HG03139 (cell line): ENCODE data around the gene GLT8D2.

Source experiments
- ATAC-seq: cut with Tn5 transposase; IDR thresholded peaks from one replicate; pipeline ENCODE4 v1.9.1; 2021; ENCODE audit not compliant: unreplicated experiment

The GLT8D2 gene

DNA sequence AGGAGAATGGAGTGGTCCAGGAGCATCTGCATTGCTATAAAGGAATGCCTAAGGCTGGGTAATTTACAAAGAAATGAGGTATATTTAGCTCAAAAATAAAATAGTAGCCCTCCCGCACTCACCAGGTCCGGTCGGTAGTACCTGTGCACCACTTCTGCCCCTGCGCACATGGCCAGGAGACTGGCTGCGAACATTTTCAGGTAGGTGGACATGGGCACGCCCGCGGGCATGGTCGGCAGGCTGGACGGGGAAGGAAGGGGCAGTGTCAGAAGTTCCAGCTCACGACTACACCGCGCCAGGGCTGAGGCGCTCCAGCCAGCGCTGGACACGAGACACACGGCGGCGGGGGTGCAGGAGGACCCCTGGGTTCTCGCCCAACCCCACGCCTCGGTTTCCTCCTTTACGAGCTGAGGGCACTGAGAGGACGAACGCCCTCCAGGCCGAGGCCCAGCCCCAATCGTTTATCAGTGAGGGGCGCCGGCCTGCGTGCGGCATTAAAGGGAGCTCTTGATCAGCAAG, 93.4 kb downstream of the GLT8D2 start:
- ATAC-seq: peak; percentile 21

DNA sequence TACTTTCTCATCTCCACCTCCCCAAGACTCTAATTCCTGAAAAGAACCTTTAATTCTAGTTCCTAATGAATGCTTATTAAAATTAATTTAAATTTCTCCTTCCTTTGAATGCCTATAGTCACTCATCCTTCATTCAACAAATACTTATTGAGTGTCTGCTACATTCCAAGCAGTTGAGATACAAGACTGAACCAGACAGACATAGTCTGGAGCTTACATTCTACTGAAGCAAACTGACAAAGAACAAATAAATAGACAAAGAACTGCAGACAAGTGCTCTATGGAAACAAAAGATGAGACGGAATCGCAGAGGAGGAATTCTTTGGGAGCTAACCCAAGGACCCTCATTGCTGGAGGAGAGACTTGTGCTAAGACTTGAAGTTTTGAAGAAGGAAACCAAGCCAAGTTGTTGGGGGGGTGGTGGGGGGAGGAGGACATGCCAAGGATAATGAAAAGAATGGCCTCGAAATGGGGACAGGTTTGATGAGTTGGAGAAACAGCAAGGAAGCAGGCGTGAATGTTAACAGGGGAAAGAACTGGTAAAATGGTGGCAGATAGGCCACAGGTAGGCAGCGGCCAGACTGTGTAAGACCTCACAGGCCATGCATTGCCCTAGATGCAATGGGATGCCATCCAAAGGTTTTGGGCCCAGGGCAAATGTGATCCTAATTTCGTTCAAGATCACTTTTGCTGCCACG, 94.0 kb downstream of the GLT8D2 start:
- no peak for ATAC-seq

DNA sequence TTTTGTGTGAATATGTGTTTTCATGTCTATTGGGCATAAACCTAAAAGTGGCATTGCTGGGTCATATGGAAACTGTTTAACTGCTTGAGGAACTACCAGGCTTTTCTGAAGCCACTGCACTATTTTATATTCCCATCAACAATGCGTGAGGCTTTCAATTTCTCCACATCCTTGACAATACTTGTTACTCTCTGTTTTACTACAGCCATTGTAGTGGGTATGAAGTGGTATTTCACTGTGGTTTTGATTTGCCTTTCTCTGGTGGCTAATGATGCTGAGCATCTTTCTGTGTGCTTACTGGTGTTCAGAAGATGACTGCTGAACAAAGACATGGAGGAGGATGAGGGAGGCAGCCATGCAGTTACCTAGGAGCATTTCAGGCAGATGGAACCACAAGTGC, 97.5 kb downstream of the GLT8D2 start:
- no peak for ATAC-seq

DNA sequence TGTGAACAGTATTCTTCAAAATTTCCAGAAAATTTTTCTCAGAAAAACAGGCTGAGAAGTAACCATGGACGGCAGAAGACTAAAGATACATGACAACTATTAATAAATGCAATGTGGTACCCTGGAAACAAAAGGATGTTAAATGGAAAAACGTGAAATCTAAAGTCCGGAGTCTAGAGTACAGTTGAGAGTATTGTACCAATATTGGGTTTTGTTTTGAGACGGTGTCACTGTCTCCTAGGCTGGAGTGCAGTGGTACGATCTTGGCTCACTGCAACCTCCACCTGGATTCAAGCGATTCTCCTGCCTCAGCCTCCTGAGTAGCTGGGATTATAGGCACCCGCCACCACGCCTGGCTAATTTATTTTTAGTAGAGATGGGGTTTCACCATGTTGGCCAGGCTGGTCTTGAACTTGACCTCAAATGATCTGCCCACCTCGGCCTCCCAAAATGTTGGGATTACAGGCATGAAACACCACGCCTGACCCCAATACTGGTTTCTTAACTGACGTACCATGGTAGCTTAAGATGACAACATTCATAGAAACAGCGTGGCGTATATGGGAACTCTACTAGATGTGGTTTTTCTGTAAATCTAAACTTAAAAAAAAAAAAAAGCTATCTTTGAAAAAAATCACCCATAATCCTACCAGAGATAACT, 101.1 kb downstream of the GLT8D2 start:
- no peak for ATAC-seq

DNA sequence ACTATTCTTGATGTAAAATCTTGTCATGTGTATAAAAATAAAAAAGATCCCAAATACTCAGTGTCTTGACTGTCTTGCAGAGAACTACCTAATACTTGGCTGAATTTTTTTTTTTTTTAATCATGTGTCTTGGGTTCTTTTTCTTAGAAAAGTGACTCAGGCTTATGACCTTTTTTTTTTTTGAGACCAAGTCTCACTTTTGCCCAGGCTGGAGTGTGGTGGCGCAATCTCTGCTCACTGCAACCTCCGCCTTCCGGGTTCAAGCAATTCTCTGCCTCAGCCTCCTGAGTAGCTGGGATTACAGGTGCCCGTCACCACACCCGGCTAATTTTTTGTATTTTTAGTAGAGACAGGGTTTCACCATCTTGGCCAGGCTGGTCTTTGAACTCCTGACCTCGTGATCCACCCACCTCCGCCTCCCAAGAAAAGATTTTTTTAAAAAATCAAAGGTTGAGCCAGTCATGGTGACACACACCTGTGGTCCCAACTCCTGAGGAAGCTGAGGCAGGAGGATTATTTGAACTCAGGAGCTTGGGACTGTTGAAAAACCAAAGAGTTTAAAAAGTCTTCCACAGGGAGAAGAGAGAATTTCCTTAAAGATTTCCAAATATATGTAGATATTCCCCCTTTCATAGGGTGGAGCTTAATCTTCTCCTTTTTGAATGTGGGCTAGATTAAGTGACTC, 102.0 kb downstream of the GLT8D2 start:
- no peak for ATAC-seq

DNA sequence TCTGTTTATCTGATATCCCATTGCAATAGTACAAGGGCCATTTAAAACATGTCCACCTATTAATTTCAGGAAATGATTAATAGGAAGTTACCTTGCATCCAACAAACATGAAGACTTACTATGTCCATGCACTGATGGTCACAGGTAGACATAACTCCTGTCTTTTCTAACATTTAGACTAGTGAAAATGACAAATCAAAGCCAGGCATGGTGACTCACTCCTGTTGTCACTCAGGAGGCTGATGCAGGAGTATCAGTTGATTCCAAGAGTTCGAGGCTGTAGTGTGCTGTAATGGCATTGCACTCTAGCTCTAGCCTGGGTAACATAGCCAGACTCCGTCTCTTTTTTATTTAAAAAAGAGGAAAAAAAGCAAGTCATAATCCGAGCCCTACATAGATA, 105.0 kb downstream of the GLT8D2 start:
- ATAC-seq: no peak
